ENCODE results near the gene ARSA. TPM values are rescaled to one million over a fixed set of nuclear protein-coding genes. Genes with fewer than 3 reads are reported as not detected.

Gene ARSA
- polyA plus RNA-seq: 45.7 TPM
- long read RNA-seq, donor 1, partial matches to known transcripts: 0 of 8 reads
- long read RNA-seq, donor 1, other reads (novel, unspliced or antisense): 0 of 8 reads
- long read RNA-seq, donor 2, partial matches to known transcripts: 0 of 11 reads
- long read RNA-seq, donor 2, other reads (novel, unspliced or antisense): 0 of 11 reads
- long read RNA-seq, donor 3, transcript ARSA-202 (9 exons, 1,895 nt): major isoform, 6 of 18 reads
- long read RNA-seq, donor 3, partial matches to known transcripts: 0 of 18 reads
- long read RNA-seq, donor 3, other reads (novel, unspliced or antisense): 0 of 18 reads
- long read RNA-seq, donor 4, partial matches to known transcripts: 0 of 5 reads
- long read RNA-seq, donor 4, other reads (novel, unspliced or antisense): 0 of 5 reads
- long read RNA-seq, donor 5, partial matches to known transcripts: 0 of 4 reads
- long read RNA-seq, donor 5, other reads (novel, unspliced or antisense): 0 of 4 reads
- long read RNA-seq, donor 6, transcript ARSA-202 (9 exons, 1,895 nt): major isoform, 6 of 16 reads
- long read RNA-seq, donor 6, partial matches to known transcripts: 0 of 16 reads
- long read RNA-seq, donor 6, other reads (novel, unspliced or antisense): 0 of 16 reads
- long read RNA-seq, donor 7, partial matches to known transcripts: 0 of 3 reads
- long read RNA-seq, donor 7, other reads (novel, unspliced or antisense): 0 of 3 reads
- long read RNA-seq, donor 8, transcript ARSA-202 (9 exons, 1,895 nt): major isoform, 6 of 13 reads
- long read RNA-seq, donor 8, partial matches to known transcripts: 0 of 13 reads
- long read RNA-seq, donor 8, other reads (novel, unspliced or antisense): 0 of 13 reads
- long read RNA-seq, donor 9, partial matches to known transcripts: 0 of 13 reads
- long read RNA-seq, donor 9, other reads (novel, unspliced or antisense): 0 of 13 reads
- long read RNA-seq, donor 10, partial matches to known transcripts: 0 of 11 reads
- long read RNA-seq, donor 10, other reads (novel, unspliced or antisense): 0 of 11 reads
- long read RNA-seq, donor 11, partial matches to known transcripts: 0 of 12 reads
- long read RNA-seq, donor 11, other reads (novel, unspliced or antisense): 0 of 12 reads

- WGBS (ENCODE audit: insufficient coverage, low lambda C conversion rate): no CpG with 5 or more reads among the region's 88 CpGs
- peaks cover 34% of the 10 kb centered on the region for H3K4me1 ChIP-seq (ENCODE audit: control insufficient read depth, insufficient read depth, low read length)
- peak; percentile 73 to 86 for DNase-seq
- no peaks in the 10 kb centered on the region for H3K27me3 ChIP-seq (ENCODE audit: control insufficient read depth, insufficient read depth, low read length)
- peak within 1 kb of the TSS; percentile 88 for H3K4me3 ChIP-seq (ENCODE audit: low read length)
- H3K27ac ChIP-seq (ENCODE audit: low read length): peak within 1 kb of the TSS; percentile 79
- H3K9me3 ChIP-seq (ENCODE audit: control insufficient read depth, low read depth, low read length): no peaks in the 10 kb centered on the region
- no peaks in the 10 kb centered on the region for H3K36me3 ChIP-seq (ENCODE audit: control insufficient read depth, insufficient read depth, low read length)
Observed at GRCh38 chr22:50627642-50628542, at the start of gene ARSA. ARSA (minus strand) TSS chr22:50628152; CDS start chr22:50627779, 373 bp downstream.

GRCh38 chr22:50676661-50677492, 48.9 kb upstream of the ARSA start:
- no peak for DNase-seq
- no peaks in the 10 kb centered on the region for H3K36me3 ChIP-seq (ENCODE audit: control insufficient read depth, insufficient read depth, low read length)
- H3K27ac ChIP-seq (ENCODE audit: low read length): no peak overlapping the region
- H3K27me3 ChIP-seq (ENCODE audit: control insufficient read depth, insufficient read depth, low read length): peaks cover 39% of the 10 kb centered on the region
- H3K9me3 ChIP-seq (ENCODE audit: control insufficient read depth, low read depth, low read length): peaks cover 13% of the 10 kb centered on the region
- H3K4me3 ChIP-seq (ENCODE audit: low read length): no peak overlapping the region
- WGBS (ENCODE audit: insufficient coverage, low lambda C conversion rate): no CpG with 5 or more reads among the region's 10 CpGs
- peaks cover 3% of the 10 kb centered on the region for H3K4me1 ChIP-seq (ENCODE audit: control insufficient read depth, insufficient read depth, low read length)

GRCh38 chr22:50676180-50676636, 48.3 kb upstream of the ARSA start:
- no peak for DNase-seq
- Histone ChIP-seq H3K27me3 (ENCODE audit: control insufficient read depth, insufficient read depth, low read length) (peaks cover 45% of the 10 kb centered on the region), H3K4me3 (ENCODE audit: low read length) (no peak overlapping the region), H3K36me3 (ENCODE audit: control insufficient read depth, insufficient read depth, low read length) (no peaks in the 10 kb centered on the region), H3K9me3 (ENCODE audit: control insufficient read depth, low read depth, low read length) (peaks cover 13% of the 10 kb centered on the region), H3K4me1 (ENCODE audit: control insufficient read depth, insufficient read depth, low read length) (peaks cover 3% of the 10 kb centered on the region), H3K27ac (ENCODE audit: low read length) (no peak overlapping the region)
- no CpG with 5 or more reads among the region's 14 CpGs for WGBS (ENCODE audit: insufficient coverage, low lambda C conversion rate)

GRCh38 chr22:50675553-50676179, 47.7 kb upstream of the ARSA start:
- no peak overlapping the region for H3K27ac ChIP-seq (ENCODE audit: low read length)
- no peaks in the 10 kb centered on the region for H3K36me3 ChIP-seq (ENCODE audit: control insufficient read depth, insufficient read depth, low read length)
- peak overlapping the region; percentile 32 for H3K4me3 ChIP-seq (ENCODE audit: low read length)
- peaks cover 50% of the 10 kb centered on the region for H3K27me3 ChIP-seq (ENCODE audit: control insufficient read depth, insufficient read depth, low read length)
- no peak for DNase-seq
- no CpG with 5 or more reads among the region's 9 CpGs for WGBS (ENCODE audit: insufficient coverage, low lambda C conversion rate)
- peaks cover 3% of the 10 kb centered on the region for H3K4me1 ChIP-seq (ENCODE audit: control insufficient read depth, insufficient read depth, low read length)
- peaks cover 13% of the 10 kb centered on the region for H3K9me3 ChIP-seq (ENCODE audit: control insufficient read depth, low read depth, low read length)

- Histone ChIP-seq H3K4me3 (ENCODE audit: low read length) (peak overlapping the region; percentile 32), H3K27me3 (ENCODE audit: control insufficient read depth, insufficient read depth, low read length) (peaks cover 52% of the 10 kb centered on the region), H3K27ac (ENCODE audit: low read length) (no peak overlapping the region), H3K4me1 (ENCODE audit: control insufficient read depth, insufficient read depth, low read length) (peaks cover 3% of the 10 kb centered on the region), H3K36me3 (ENCODE audit: control insufficient read depth, insufficient read depth, low read length) (no peaks in the 10 kb centered on the region), H3K9me3 (ENCODE audit: control insufficient read depth, low read depth, low read length) (peaks cover 13% of the 10 kb centered on the region)
- DNase-seq: peak; percentile 69 to 80
- 40% methylated on average over 2 of the region's 105 CpGs for WGBS (ENCODE audit: insufficient coverage, low lambda C conversion rate)
Observed at GRCh38 chr22:50674606-50675552, 46.9 kb upstream of the ARSA start.

GRCh38 chr22:50674130-50674500, 46.2 kb upstream of the ARSA start:
- no peaks in the 10 kb centered on the region for H3K36me3 ChIP-seq (ENCODE audit: control insufficient read depth, insufficient read depth, low read length)
- peaks cover 13% of the 10 kb centered on the region for H3K9me3 ChIP-seq (ENCODE audit: control insufficient read depth, low read depth, low read length)
- DNase-seq: no peak
- H3K27ac ChIP-seq (ENCODE audit: low read length): no peak overlapping the region
- peaks cover 3% of the 10 kb centered on the region for H3K4me1 ChIP-seq (ENCODE audit: control insufficient read depth, insufficient read depth, low read length)
- peaks cover 52% of the 10 kb centered on the region for H3K27me3 ChIP-seq (ENCODE audit: control insufficient read depth, insufficient read depth, low read length)
- WGBS (ENCODE audit: insufficient coverage, low lambda C conversion rate): no CpG with 5 or more reads among the region's 43 CpGs
- H3K4me3 ChIP-seq (ENCODE audit: low read length): no peak overlapping the region

GRCh38 chr22:50673231-50674129, 45.5 kb upstream of the ARSA start:
- DNase-seq: no peak
- Histone ChIP-seq H3K27me3 (ENCODE audit: control insufficient read depth, insufficient read depth, low read length) (peaks cover 52% of the 10 kb centered on the region), H3K4me1 (ENCODE audit: control insufficient read depth, insufficient read depth, low read length) (peaks cover 3% of the 10 kb centered on the region), H3K27ac (ENCODE audit: low read length) (no peak overlapping the region), H3K36me3 (ENCODE audit: control insufficient read depth, insufficient read depth, low read length) (no peaks in the 10 kb centered on the region), H3K4me3 (ENCODE audit: low read length) (peak overlapping the region; percentile 31), H3K9me3 (ENCODE audit: control insufficient read depth, low read depth, low read length) (peaks cover 13% of the 10 kb centered on the region)
- no CpG with 5 or more reads among the region's 69 CpGs for WGBS (ENCODE audit: insufficient coverage, low lambda C conversion rate)
